HEK293T (cell line): ENCODE data around the gene ZCCHC24.

Source experiments
- BHLHE40 ChIP-seq: fragments of 450-650 bp; IDR thresholded peaks from 2 replicates; pipeline ENCODE4 v1.6.1; 2016; ENCODE audit warnings: mild to moderate bottlenecking, moderate library complexity, borderline replicate concordance
- ELF4 ChIP-seq: fragments of 450-650 bp; IDR thresholded peaks from 2 replicates; pipeline ENCODE4 v1.6.1; 2017; ENCODE audit warnings: antibody characterized with exemption
- FOXM1 ChIP-seq: fragments of 450-650 bp; IDR thresholded peaks from 2 replicates; pipeline ENCODE4 v1.6.1; 2017; ENCODE audit warnings: mild to moderate bottlenecking, borderline replicate concordance
- HDGF ChIP-seq: fragments of 450-650 bp; IDR thresholded peaks from 2 replicates; pipeline ENCODE4 v1.6.1; 2017; ENCODE audit warnings: antibody characterized with exemption, borderline replicate concordance
- LEF1 ChIP-seq: fragments of 450-650 bp; IDR thresholded peaks from 2 replicates; pipeline ENCODE4 v1.6.1; 2017; ENCODE audit warnings: mild to moderate bottlenecking, borderline replicate concordance
- NFRKB ChIP-seq: fragments of 450-650 bp; IDR thresholded peaks from 2 replicates; pipeline ENCODE4 v1.6.1; 2016; ENCODE audit warnings: mild to moderate bottlenecking, moderate library complexity
- PKNOX1 ChIP-seq: fragments of 450-650 bp; IDR thresholded peaks from 2 replicates; pipeline ENCODE4 v1.6.1; 2016
- SP1 ChIP-seq: fragments of 450-650 bp; IDR thresholded peaks from 2 replicates; pipeline ENCODE4 v1.6.1; 2017
- SUZ12 ChIP-seq: fragments of 450-650 bp; IDR thresholded peaks from 2 replicates; pipeline ENCODE4 v1.6.1; 2016; ENCODE audit warnings: mild to moderate bottlenecking
- TARDBP ChIP-seq: fragments of 450-650 bp; IDR thresholded peaks from 2 replicates; pipeline ENCODE4 v1.6.1; 2016
- ZNF384 ChIP-seq: fragments of 450-650 bp; IDR thresholded peaks from 2 replicates; pipeline ENCODE4 v1.6.1; 2016

DNA sequence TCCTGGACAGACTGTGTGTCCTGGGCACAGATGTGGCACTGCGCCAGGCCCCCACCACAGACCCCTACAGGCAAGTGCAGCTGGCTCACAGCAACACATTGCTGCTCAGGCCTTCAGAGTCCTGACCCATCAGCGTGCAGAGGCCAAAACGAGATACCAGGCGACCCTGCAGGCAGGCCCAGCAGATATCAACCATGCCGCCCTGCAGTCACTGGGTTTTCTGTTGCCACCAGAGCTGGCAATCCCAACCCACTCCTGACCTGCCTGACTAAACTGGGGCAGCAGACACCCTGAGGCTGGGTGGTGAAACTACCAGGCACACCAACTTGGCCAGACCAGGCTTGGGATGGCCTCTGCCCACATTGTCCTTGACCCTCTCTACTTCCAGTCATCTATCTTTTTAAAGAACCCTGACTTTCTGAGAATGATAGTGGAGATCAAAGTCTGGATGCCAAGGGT is 20.3 kb downstream of the ZCCHC24 start:
- TF ChIP-seq BHLHE40 = no peak
- TF ChIP-seq SP1 = no peak
- TF ChIP-seq FOXM1 = no peak
- TF ChIP-seq ZNF384 = no peak
- TF ChIP-seq NFRKB = no peak
- no peak for TF ChIP-seq LEF1
- TF ChIP-seq HDGF = no peak
- no peak for TF ChIP-seq SUZ12
- no peak for TF ChIP-seq ELF4
- no peak for TF ChIP-seq TARDBP
- TF ChIP-seq PKNOX1 = no peak
